Measurements from ENCODE around the gene SLC25A52. TPM values are rescaled to one million over a fixed set of nuclear protein-coding genes. Genes with fewer than 3 reads are reported as not detected.

Gene SLC25A52
- total and polyA plus RNA-seq, 9 of the 15 experiments (the other 6 are each of a cell fraction or from before 2014, with no cell fraction given), result not detected

DNA sequence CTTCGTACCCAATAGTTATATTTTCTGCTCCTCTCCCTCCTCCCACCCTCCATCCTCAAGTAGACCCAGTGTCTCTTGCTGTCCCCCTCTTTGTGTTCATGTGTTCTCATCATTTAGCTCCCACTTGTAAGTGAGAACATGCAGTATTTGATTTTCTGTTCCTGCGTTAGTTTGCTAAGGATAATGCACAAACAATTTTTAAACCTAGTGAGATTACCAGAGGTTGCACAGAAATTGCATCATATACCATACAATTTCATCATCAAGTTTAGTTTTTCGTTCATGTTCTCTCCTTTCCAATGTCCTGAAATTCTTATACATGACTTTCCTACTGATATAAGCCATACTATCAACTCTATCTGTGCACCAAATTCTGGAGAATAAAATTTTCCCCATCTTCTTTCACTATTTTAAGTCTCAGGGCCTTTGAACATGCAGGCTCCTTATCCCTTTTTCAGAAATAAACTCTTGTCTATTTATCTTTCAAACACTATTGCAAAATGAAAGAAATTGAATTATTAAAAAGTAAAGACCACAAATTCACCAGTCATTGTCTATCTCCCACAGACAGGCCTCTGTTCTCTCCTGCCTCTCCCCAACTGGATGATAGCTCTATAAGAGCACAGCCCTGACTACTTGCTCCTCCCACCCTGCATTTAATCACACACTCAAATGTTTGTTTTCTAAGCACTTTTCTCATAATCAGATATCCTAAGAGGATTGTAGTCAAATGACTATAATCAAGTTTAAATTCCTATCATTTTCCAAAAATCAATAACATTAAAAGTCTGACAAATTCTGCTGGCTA lies 49.1 kb downstream of the SLC25A52 start (continued):
- peak; percentile 41; the same call in 1 of the 2 replicates for TF ChIP-seq JUND (IDR thresholded peaks at IDR 0.05; ENCODE audit: borderline replicate concordance, low read depth, low read length)
- no peak for TF ChIP-seq JUND (tag; IDR thresholded peaks at IDR 0.05; ENCODE audit: borderline replicate concordance, low read depth, low read length)
- TF ChIP-seq ATF7 (IDR thresholded peaks at IDR 0.05), result peak; percentile 82
- no peak for TF ChIP-seq NR2C2 (CRISPR knock-in tag; IDR thresholded peaks at IDR 0.05)
- peak; percentile 44; the same call in 1 of the 2 replicates for TF ChIP-seq NR2C2 (tag; IDR thresholded peaks at IDR 0.05)
- TF ChIP-seq RBM25 (IDR thresholded peaks at IDR 0.05; ENCODE audit: low read depth, low read length, severe bottlenecking), result peak; percentile 16
- TF ChIP-seq DIDO1 (tag; IDR thresholded peaks at IDR 0.05; ENCODE audit: low read depth), result peak; percentile 51; the same call in 1 of the 2 replicates
- TF ChIP-seq EP300 (IDR thresholded peaks at IDR 0.05; ENCODE audit: low read length), result peak; percentile 30; the same call in 1 of the 2 replicates
- TF ChIP-seq CHCHD3 (CRISPR knock-in tag; IDR thresholded peaks at IDR 0.05), result no peak
- peak; percentile 18; the same call in 1 of the 2 replicates for TF ChIP-seq ARID1B (IDR thresholded peaks at IDR 0.05)
- 0 out of 2 replicates have a peak, but pooled peaks have one; percentile 20 for TF ChIP-seq DMBX1 (CRISPR knock-in tag; IDR thresholded peaks at IDR 0.05; ENCODE audit: borderline replicate concordance)
- TF ChIP-seq, protein P1, sequence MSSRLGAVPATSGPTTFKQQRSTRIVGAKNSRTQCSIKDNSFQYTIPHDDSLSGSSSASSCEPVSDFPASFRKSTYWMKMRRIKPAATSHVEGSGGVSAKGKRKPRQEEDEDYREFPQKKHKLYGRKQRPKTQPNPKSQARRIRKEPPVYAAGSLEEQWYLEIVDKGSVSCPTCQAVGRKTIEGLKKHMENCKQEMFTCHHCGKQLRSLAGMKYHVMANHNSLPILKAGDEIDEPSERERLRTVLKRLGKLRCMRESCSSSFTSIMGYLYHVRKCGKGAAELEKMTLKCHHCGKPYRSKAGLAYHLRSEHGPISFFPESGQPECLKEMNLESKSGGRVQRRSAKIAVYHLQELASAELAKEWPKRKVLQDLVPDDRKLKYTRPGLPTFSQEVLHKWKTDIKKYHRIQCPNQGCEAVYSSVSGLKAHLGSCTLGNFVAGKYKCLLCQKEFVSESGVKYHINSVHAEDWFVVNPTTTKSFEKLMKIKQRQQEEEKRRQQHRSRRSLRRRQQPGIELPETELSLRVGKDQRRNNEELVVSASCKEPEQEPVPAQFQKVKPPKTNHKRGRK (tag; IDR thresholded peaks at IDR 0.05), result no peak
- no peak for TF ChIP-seq TCFL5 (CRISPR knock-in tag; conservative IDR thresholded peaks at IDR 0.05)
- no peak for TF ChIP-seq FOXA3 (CRISPR knock-in tag; conservative IDR thresholded peaks at IDR 0.05 in 1 of 2, IDR thresholded peaks at IDR 0.05 in 1 of 2)
- no peak for TF ChIP-seq BRF1 (IDR thresholded peaks at IDR 0.05; ENCODE audit: borderline replicate concordance, extremely low read depth, insufficient read length)
- peak; percentile 39; the same call in 1 of the 2 replicates for TF ChIP-seq EP400 (IDR thresholded peaks at IDR 0.05)
- peak; percentile 20; the same call in 1 of the 2 replicates for TF ChIP-seq SMARCA4 (IDR thresholded peaks at IDR 0.05)
- TF ChIP-seq ZNF584 (CRISPR knock-in tag; IDR thresholded peaks at IDR 0.05; ENCODE audit: low read depth), result peak; percentile 84
- peak; percentile 87 for TF ChIP-seq CEBPG (CRISPR knock-in tag; IDR thresholded peaks at IDR 0.05)
- TF ChIP-seq CEBPG (tag; conservative IDR thresholded peaks at IDR 0.05 in 1 of 2, IDR thresholded peaks at IDR 0.05 in 1 of 2), result peak; percentile 99 to 100
- TF ChIP-seq ETV1 (tag; conservative IDR thresholded peaks at IDR 0.05; ENCODE audit: low read depth), result 0 out of 2 replicates have a peak, but pooled peaks have one; percentile 29
- no peak for TF ChIP-seq ZNF24 (IDR thresholded peaks at IDR 0.05)
- TF ChIP-seq KLF10 (CRISPR knock-in tag; IDR thresholded peaks at IDR 0.05), result no peak
- TF ChIP-seq ZNF586 (CRISPR knock-in tag; conservative IDR thresholded peaks at IDR 0.05), result 0 out of 2 replicates have a peak, but pooled peaks have one; percentile 35

Data from K562 (cell line).